IPS-NIHi11 (cell line): Measurements from ENCODE around the gene ZNF860.
"Not testable (repeated sequence)": the region's sequence is repeated elsewhere in the genome, so short reads cannot be mapped to it uniquely, and the experiment has no call there.

Experiments
- DNase-seq: peaks from one replicate; pipeline ENCODE4 v3.0.0; 2012; ENCODE audit warnings: mixed read lengths, low spot score

Gene ZNF860

GRCh38 chr3:31997500-31997899 is 15.9 kb downstream of the ZNF860 start:
- DNase-seq = no peak

GRCh38 chr3:31999907-32000439 is 18.4 kb downstream of the ZNF860 start:
- no peak for DNase-seq

- no peak for DNase-seq
These were observed 19.3 kb downstream of the ZNF860 start for GRCh38 chr3:32000877-32001276.

GRCh38 chr3:32002561-32003368 is 21.2 kb downstream of the ZNF860 start:
- no peak for DNase-seq

- DNase-seq = no peak
These were observed 21.8 kb downstream of the ZNF860 start for GRCh38 chr3:32003380-32003779.

- DNase-seq = peak; percentile 23
These were observed 22.7 kb downstream of the ZNF860 start for GRCh38 chr3:32004113-32004765.

GRCh38 chr3:32009101-32009500 is 27.6 kb downstream of the ZNF860 start:
- no peak for DNase-seq

- no peak for DNase-seq
These were observed 28.4 kb downstream of the ZNF860 start for GRCh38 chr3:32009957-32010356.

GRCh38 chr3:32010699-32011098 is 29.1 kb downstream of the ZNF860 start:
- DNase-seq = not testable (repeated sequence)

GRCh38 chr3:32015638-32016037 is 34.1 kb downstream of the ZNF860 start:
- not testable (repeated sequence) for DNase-seq

- DNase-seq = no peak
These were observed 35.7 kb downstream of the ZNF860 start for GRCh38 chr3:32017286-32017685.

GRCh38 chr3:32018757-32019564 is 37.4 kb downstream of the ZNF860 start:
- DNase-seq = peak; percentile 70

- DNase-seq = no peak
These were observed 39.6 kb downstream of the ZNF860 start for GRCh38 chr3:32021155-32021554.

GRCh38 chr3:32021748-32022147 is 40.2 kb downstream of the ZNF860 start:
- no peak for DNase-seq

- DNase-seq = no peak
These were observed 41.4 kb downstream of the ZNF860 start for GRCh38 chr3:32022947-32023346.

- DNase-seq = no peak
These were observed 45.0 kb downstream of the ZNF860 start for GRCh38 chr3:32026593-32026992.

- DNase-seq = no peak
These were observed 56.4 kb downstream of the ZNF860 start for GRCh38 chr3:32037932-32038267.

GRCh38 chr3:32041316-32041715 is 59.8 kb downstream of the ZNF860 start:
- DNase-seq = no peak
